Caco-2 (cell line): Measurements from ENCODE around the gene RIN3. TPM values are rescaled to one million over a fixed set of nuclear protein-coding genes. Genes with fewer than 3 reads are reported as not detected.

ENCODE experiments used
- BruUV-seq: library from RNA; stranded (reverse); fragments of 400-500 nt; replicated peaks from 2 replicates; lab custom pipeline; 2021; lab: Mats Ljungman, UMichigan
- CTCF ChIA-PET: fragments of 300-600 bp; sonication (Branson Sonifier 250); formaldehyde crosslinking; loops from one replicate; lab custom pipeline; 2022; ENCODE audit warnings: antibody characterized with exemption; lab: Charles Lee
- POLR2A ChIA-PET: fragments of 300-600 bp; sonication (Branson Sonifier 250); formaldehyde crosslinking; loops from one replicate; lab custom pipeline; 2022; ENCODE audit warnings: antibody characterized with exemption; lab: Charles Lee
- DNase-seq, 2 experiments: peaks; one replicate each; pipeline versions ENCODE4 v3.0.0 to v3.0.0-alpha.2; 2020 to 2022
- H3K27me3 ChIP-seq: replicated peaks from 2 replicates; pipeline ENCODE4 v1.6.0; 2011; ENCODE audit warnings: low read length; ENCODE audit not compliant: control insufficient read depth, insufficient read depth
- H3K36me3 ChIP-seq: 2 replicates; pipeline ENCODE4 v1.5.1; 2011; ENCODE audit warnings: low read length; ENCODE audit not compliant: control insufficient read depth, insufficient read depth
- H3K4me1 ChIP-seq: fragments of 250-450 bp; sonication (Bioruptor Pico); 2 replicates; pipeline ENCODE4 v1.5.1; 2020; ENCODE audit warnings: mild to moderate bottlenecking
- H3K4me3 ChIP-seq: 2 replicates; pipeline ENCODE4 v1.5.1; 2011; ENCODE audit warnings: low read depth, mild to moderate bottlenecking, control low read depth, low read length
- H3K9me3 ChIP-seq: fragments of 250-450 bp; sonication (Bioruptor Pico); 2 replicates; pipeline ENCODE4 v1.5.1; 2020; ENCODE audit warnings: mild to moderate bottlenecking, moderate library complexity
- H3K27ac Mint-ChIP-seq: one replicate; pipeline ENCODE4 v1.8.0; 2022; ENCODE audit warnings: mixed read lengths; ENCODE audit not compliant: unreplicated experiment
- H3K27me3 Mint-ChIP-seq: one replicate; pipeline ENCODE4 v1.8.0; 2022; ENCODE audit warnings: mixed read lengths; ENCODE audit not compliant: insufficient read depth, unreplicated experiment
- H3K36me3 Mint-ChIP-seq: one replicate; pipeline ENCODE4 v1.8.0; 2022; ENCODE audit warnings: mild to moderate bottlenecking, mixed read lengths; ENCODE audit not compliant: insufficient read depth, unreplicated experiment
- H3K4me1 Mint-ChIP-seq: one replicate; pipeline ENCODE4 v1.8.0; 2022; ENCODE audit warnings: low read depth, mixed read lengths; ENCODE audit not compliant: unreplicated experiment
- H3K4me3 Mint-ChIP-seq: one replicate; pipeline ENCODE4 v1.8.0; 2022; ENCODE audit warnings: mild to moderate bottlenecking, moderate library complexity, mixed read lengths; ENCODE audit not compliant: unreplicated experiment
- H3K9me3 Mint-ChIP-seq: one replicate; pipeline ENCODE4 v1.8.0; 2022; ENCODE audit warnings: mixed read lengths; ENCODE audit not compliant: unreplicated experiment
- CTCF ChIP-seq, 2 experiments: fragments of 200-600 bp in 1 of 2; IDR thresholded peaks; 1 replicate in 1 of 2; 2 replicates in 1 of 2; pipeline versions ENCODE4 v1.5.1 to v1.8.0; 2011 to 2022; ENCODE audit warnings: antibody characterized with exemption in 1 of 2, control low read depth in 1 of 2, inconsistent platforms in 1 of 2, low read depth in 1 of 2, low read length in 1 of 2, mild to moderate bottlenecking in 1 of 2, moderate library complexity in 1 of 2; ENCODE audit not compliant: insufficient read depth in 1 of 2, severe bottlenecking in 1 of 2, unreplicated experiment in 1 of 2
- intact Hi-C: fragments of 100-400 bp; cut with micrococcal nuclease; formaldehyde crosslinking; loops from one replicate; pipeline ENCODE4 v1.10.0; 2022; ENCODE audit not compliant: unreplicated experiment
- total RNA-seq: library from RNA; stranded (reverse); gene quantifications from 2 replicates; pipeline ENCODE4 v1.2.3, GENCODE V29; 2022

The RIN3 gene
- total RNA-seq, 1 experiment from 2014 or later = 20.7 TPM

- no peaks in the 10 kb centered on the region for H3K27me3 ChIP-seq
- no peaks in the 10 kb centered on the region for H3K27me3 Mint-ChIP-seq
- peak overlapping the region; percentile 78 for H3K27ac Mint-ChIP-seq
- no peaks in the 10 kb centered on the region for H3K36me3 Mint-ChIP-seq
- POLR2A ChIA-PET = no interaction called here
- H3K9me3 ChIP-seq = peaks cover 2% of the 10 kb centered on the region; the same call in 1 of the 2 replicates
- DNase-seq = peak; percentile 76 to 85
- H3K4me3 Mint-ChIP-seq = no peak overlapping the region
- peaks cover 16% of the 10 kb centered on the region for H3K4me1 Mint-ChIP-seq
- H3K4me1 ChIP-seq = peaks cover 40% of the 10 kb centered on the region
- no peaks in the 10 kb centered on the region for H3K36me3 ChIP-seq
- no peak overlapping the region for H3K4me3 ChIP-seq
- CTCF ChIA-PET = interaction anchor here (1.0 kb wide), 1 partner anchor 11 kb away, joined by 3 read pairs; no protein-coding TSS in a partner anchor
- intact Hi-C loops = loop anchor here (1.0 kb wide), 1 partner anchor 39 kb away; no protein-coding TSS in a partner anchor
- no peaks in the 10 kb centered on the region for H3K9me3 Mint-ChIP-seq
- BruUV-seq = no TSS peak
- no peak for TF ChIP-seq CTCF (IDR thresholded peaks at IDR 0.05; ENCODE audit: insufficient read depth in 1 of 2, low read depth in 1 of 2, low read length in 1 of 2, severe bottlenecking in 1 of 2, unreplicated experiment in 1 of 2)
Observed at GRCh38 chr14:92471919-92472318, 41.7 kb upstream of the RIN3 start.

- DNase-seq = no peak
- Mint-ChIP-seq H3K27me3 (no peaks in the 10 kb centered on the region), H3K36me3 (no peaks in the 10 kb centered on the region), H3K4me1 (peaks cover 16% of the 10 kb centered on the region), H3K4me3 (no peak overlapping the region), H3K9me3 (no peaks in the 10 kb centered on the region), H3K27ac (peak overlapping the region; percentile 78)
- CTCF ChIA-PET = no interaction called here
- H3K4me3 ChIP-seq = no peak overlapping the region
- H3K9me3 ChIP-seq = no peaks in the 10 kb centered on the region
- H3K4me1 ChIP-seq = peaks cover 40% of the 10 kb centered on the region
- BruUV-seq = no TSS peak
- intact Hi-C loops = loop anchor here (1.0 kb wide), 1 partner anchor 38 kb away; no protein-coding TSS in a partner anchor
- POLR2A ChIA-PET = no interaction called here
- TF ChIP-seq CTCF (IDR thresholded peaks at IDR 0.05; ENCODE audit: insufficient read depth in 1 of 2, low read depth in 1 of 2, low read length in 1 of 2, severe bottlenecking in 1 of 2, unreplicated experiment in 1 of 2) = no peak
- no peaks in the 10 kb centered on the region for H3K36me3 ChIP-seq
- no peaks in the 10 kb centered on the region for H3K27me3 ChIP-seq
Observed at GRCh38 chr14:92472860-92473259, 40.7 kb upstream of the RIN3 start.

GRCh38 chr14:92473261-92473968, 40.2 kb upstream of the RIN3 start:
- intact Hi-C loops = no loop called here

More at GRCh38 chr14:92473261-92473968, 40.2 kb upstream of the RIN3 start:
- H3K4me1 Mint-ChIP-seq = peaks cover 16% of the 10 kb centered on the region
- peak overlapping the region; percentile 78 for H3K27ac Mint-ChIP-seq
- ChIA-PET POLR2A (interaction anchor here (0.7 kb wide), 1 partner anchor 71 kb away, joined by 3 read pairs; no protein-coding TSS in a partner anchor), CTCF (no interaction called here)
- Histone ChIP-seq H3K9me3 (no peaks in the 10 kb centered on the region), H3K4me1 (peaks cover 40% of the 10 kb centered on the region), H3K27me3 (no peaks in the 10 kb centered on the region), H3K4me3 (no peak overlapping the region), H3K36me3 (no peaks in the 10 kb centered on the region)
- no peak for TF ChIP-seq CTCF (IDR thresholded peaks at IDR 0.05; ENCODE audit: insufficient read depth in 1 of 2, low read depth in 1 of 2, low read length in 1 of 2, severe bottlenecking in 1 of 2, unreplicated experiment in 1 of 2)
- no peak for DNase-seq
- BruUV-seq = no TSS peak
- H3K4me3 Mint-ChIP-seq = no peak overlapping the region
- no peaks in the 10 kb centered on the region for H3K27me3 Mint-ChIP-seq
- no peaks in the 10 kb centered on the region for H3K9me3 Mint-ChIP-seq
- H3K36me3 Mint-ChIP-seq = no peaks in the 10 kb centered on the region
